Calu3 (cell line): ENCODE results near the gene UROS. TPM values are rescaled to one million over a fixed set of nuclear protein-coding genes. Genes with fewer than 3 reads are reported as not detected.

Source experiments
- BruUV-seq: library from RNA; stranded (reverse); fragments of 400-500 nt; replicated peaks from 2 replicates; lab custom pipeline; 2021; lab: Mats Ljungman, UMichigan
- CTCF ChIA-PET: fragments of 300-600 bp; sonication (Branson Sonifier 250); formaldehyde crosslinking; loops from one replicate; lab custom pipeline; 2022; ENCODE audit warnings: antibody characterized with exemption; lab: Charles Lee
- DNase-seq: peaks from one replicate; pipeline ENCODE4 v3.0.0; 2022
- H3K27ac Mint-ChIP-seq: one replicate; pipeline ENCODE4 v1.8.0; 2022; ENCODE audit warnings: mixed read lengths; ENCODE audit not compliant: unreplicated experiment
- H3K27me3 Mint-ChIP-seq: one replicate; pipeline ENCODE4 v1.8.0; 2022; ENCODE audit warnings: mixed read lengths; ENCODE audit not compliant: unreplicated experiment
- H3K36me3 Mint-ChIP-seq: one replicate; pipeline ENCODE4 v1.8.0; 2022; ENCODE audit warnings: mild to moderate bottlenecking, moderate library complexity, mixed read lengths; ENCODE audit not compliant: insufficient read depth, unreplicated experiment
- H3K4me1 Mint-ChIP-seq: one replicate; pipeline ENCODE4 v1.8.0; 2022; ENCODE audit warnings: mild to moderate bottlenecking, low read depth, mixed read lengths; ENCODE audit not compliant: unreplicated experiment
- H3K4me3 Mint-ChIP-seq: one replicate; pipeline ENCODE4 v1.8.0; 2022; ENCODE audit warnings: mild to moderate bottlenecking, low read depth, moderate library complexity, mixed read lengths; ENCODE audit not compliant: unreplicated experiment
- H3K9me3 Mint-ChIP-seq: one replicate; pipeline ENCODE4 v1.8.0; 2022; ENCODE audit warnings: low read depth, mixed read lengths; ENCODE audit not compliant: unreplicated experiment
- intact Hi-C: fragments of 100-400 bp; cut with micrococcal nuclease; formaldehyde crosslinking; loops from one replicate; pipeline ENCODE4 v1.10.0; 2022; ENCODE audit not compliant: unreplicated experiment
- total RNA-seq: library from RNA; stranded (reverse); gene quantifications from 2 replicates; pipeline ENCODE4 v1.2.3, GENCODE V29; 2022
- TF ChIP-seq, protein P1 (sequence below): fragments of 200-600 bp; IDR thresholded peaks from one replicate; pipeline ENCODE4 v1.8.0; 2022; ENCODE audit warnings: antibody characterized with exemption; ENCODE audit not compliant: unreplicated experiment

Gene UROS
- total RNA-seq, 1 experiment from 2014 or later: 45.3 TPM

- no peak overlapping the region for H3K27ac Mint-ChIP-seq
- CTCF ChIA-PET: no interaction called here
- no TSS peak for BruUV-seq
- H3K4me1 Mint-ChIP-seq: no peaks in the 10 kb centered on the region
- H3K36me3 Mint-ChIP-seq: no peaks in the 10 kb centered on the region
- peaks cover 32% of the 10 kb centered on the region for H3K27me3 Mint-ChIP-seq
- H3K4me3 Mint-ChIP-seq: no peak overlapping the region
- H3K9me3 Mint-ChIP-seq: peaks cover 3% of the 10 kb centered on the region
- TF ChIP-seq, protein P1, sequence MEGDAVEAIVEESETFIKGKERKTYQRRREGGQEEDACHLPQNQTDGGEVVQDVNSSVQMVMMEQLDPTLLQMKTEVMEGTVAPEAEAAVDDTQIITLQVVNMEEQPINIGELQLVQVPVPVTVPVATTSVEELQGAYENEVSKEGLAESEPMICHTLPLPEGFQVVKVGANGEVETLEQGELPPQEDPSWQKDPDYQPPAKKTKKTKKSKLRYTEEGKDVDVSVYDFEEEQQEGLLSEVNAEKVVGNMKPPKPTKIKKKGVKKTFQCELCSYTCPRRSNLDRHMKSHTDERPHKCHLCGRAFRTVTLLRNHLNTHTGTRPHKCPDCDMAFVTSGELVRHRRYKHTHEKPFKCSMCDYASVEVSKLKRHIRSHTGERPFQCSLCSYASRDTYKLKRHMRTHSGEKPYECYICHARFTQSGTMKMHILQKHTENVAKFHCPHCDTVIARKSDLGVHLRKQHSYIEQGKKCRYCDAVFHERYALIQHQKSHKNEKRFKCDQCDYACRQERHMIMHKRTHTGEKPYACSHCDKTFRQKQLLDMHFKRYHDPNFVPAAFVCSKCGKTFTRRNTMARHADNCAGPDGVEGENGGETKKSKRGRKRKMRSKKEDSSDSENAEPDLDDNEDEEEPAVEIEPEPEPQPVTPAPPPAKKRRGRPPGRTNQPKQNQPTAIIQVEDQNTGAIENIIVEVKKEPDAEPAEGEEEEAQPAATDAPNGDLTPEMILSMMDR: no peak
- intact Hi-C loops: no loop called here
- DNase-seq: no peak
Measured at GRCh38 chr10:125773687-125774543, 49.1 kb downstream of the UROS start.

DNA sequence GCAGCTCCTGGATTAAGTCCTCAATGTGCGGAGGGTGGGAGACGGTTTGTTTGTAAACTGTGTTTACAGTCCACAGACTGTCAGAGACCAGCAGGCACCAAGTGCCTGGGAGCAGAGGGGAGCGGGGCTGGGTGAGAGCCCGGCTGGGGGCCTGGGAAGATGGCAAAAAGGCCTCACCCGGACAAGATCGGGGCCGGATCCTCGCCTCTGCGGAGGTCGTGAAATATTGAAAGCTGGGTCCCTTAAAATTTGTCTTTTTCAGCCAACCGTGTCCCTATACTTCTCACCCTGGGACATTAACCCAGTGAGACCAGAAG lies 50.2 kb downstream of the UROS start:
- CTCF ChIA-PET: no interaction called here
- intact Hi-C loops: no loop called here
- H3K36me3 Mint-ChIP-seq: no peaks in the 10 kb centered on the region
- no peak for DNase-seq
- H3K4me3 Mint-ChIP-seq: no peak overlapping the region
- peaks cover 22% of the 10 kb centered on the region for H3K27me3 Mint-ChIP-seq
- BruUV-seq: no TSS peak
- no peak overlapping the region for H3K27ac Mint-ChIP-seq
- no peaks in the 10 kb centered on the region for H3K4me1 Mint-ChIP-seq
- TF ChIP-seq, protein P1: no peak
- H3K9me3 Mint-ChIP-seq: peaks cover 3% of the 10 kb centered on the region

DNA sequence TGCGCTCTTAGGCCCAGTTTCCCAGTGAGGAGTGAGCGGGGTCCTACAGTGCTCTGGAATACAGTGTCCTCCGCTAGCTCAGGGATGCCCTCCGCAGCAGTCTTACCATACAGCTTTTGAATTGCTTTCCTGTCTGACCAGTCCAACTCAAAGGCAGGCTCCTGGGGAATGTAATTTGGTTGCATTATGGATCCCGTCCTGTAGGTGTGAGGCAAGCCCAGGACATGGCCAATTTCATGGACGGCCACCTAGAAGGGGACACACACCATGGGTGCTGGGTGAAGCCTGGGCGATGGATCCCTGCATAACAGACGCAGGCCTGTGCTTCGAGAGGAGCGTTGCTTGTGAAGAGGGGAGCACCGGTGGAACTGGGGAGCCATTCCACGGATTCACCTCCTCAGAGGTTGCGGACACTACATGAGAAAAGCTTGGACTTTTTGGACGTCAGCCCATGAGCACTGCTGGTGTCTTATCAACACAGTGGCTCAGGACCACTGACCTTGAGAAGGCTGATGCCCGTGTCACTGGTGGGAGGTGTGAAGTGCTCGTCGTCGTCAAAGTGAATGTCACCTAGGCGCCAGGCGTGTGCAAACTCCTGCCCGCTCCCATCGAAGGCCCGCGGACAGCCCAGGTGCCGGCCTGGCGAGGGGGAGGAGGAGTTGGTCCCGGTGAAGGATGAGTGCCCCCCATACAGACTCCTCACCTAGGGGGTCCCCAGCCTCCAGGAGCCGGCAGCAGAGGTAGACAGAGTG lies 50.8 kb downstream of the UROS start:
- no peak overlapping the region for H3K27ac Mint-ChIP-seq
- DNase-seq: no peak
- no peak overlapping the region for H3K4me3 Mint-ChIP-seq

DNA sequence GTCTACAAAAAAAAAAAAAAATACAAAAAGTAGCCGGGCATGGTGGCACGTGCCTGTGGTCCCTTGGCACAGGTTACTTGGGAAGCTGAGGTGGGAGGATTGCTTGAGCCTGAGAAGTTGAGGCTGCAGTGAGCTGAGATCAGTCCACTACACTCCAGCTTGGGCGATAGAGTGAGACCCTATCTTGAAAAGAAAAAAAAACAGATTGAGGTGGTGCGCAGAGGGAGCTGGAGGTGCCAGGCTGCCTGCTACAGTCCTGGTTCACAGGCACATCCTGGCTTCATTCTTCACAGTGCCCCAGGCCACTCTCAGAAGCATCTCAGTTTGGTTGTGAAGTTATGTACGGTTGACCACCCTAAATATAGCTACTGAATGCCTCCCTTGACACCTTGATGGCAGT lies 52.2 kb downstream of the UROS start:
- H3K27me3 Mint-ChIP-seq: peaks cover 13% of the 10 kb centered on the region
- H3K36me3 Mint-ChIP-seq: peaks cover 4% of the 10 kb centered on the region
- CTCF ChIA-PET: interaction anchor here (0.7 kb wide), 1 partner anchor 1379 kb away, joined by 4 read pairs; no protein-coding TSS in a partner anchor
- no peak for DNase-seq
- H3K4me3 Mint-ChIP-seq: no peak overlapping the region
- peaks cover 3% of the 10 kb centered on the region for H3K9me3 Mint-ChIP-seq
- no peak overlapping the region for H3K27ac Mint-ChIP-seq
- TF ChIP-seq, protein P1: no peak
- no peaks in the 10 kb centered on the region for H3K4me1 Mint-ChIP-seq
- intact Hi-C loops: no loop called here
- no TSS peak for BruUV-seq

More for the DNA sequence above, 50.8 kb downstream of the UROS start:
- intact Hi-C loops: no loop called here
- peaks cover 17% of the 10 kb centered on the region for H3K27me3 Mint-ChIP-seq
- no peaks in the 10 kb centered on the region for H3K36me3 Mint-ChIP-seq
- TF ChIP-seq, protein P1: no peak
- no peaks in the 10 kb centered on the region for H3K4me1 Mint-ChIP-seq
- no TSS peak for BruUV-seq
- CTCF ChIA-PET: no interaction called here
- peaks cover 3% of the 10 kb centered on the region for H3K9me3 Mint-ChIP-seq
